ENCODE data around the gene PLCH1.

Gene PLCH1

DNA sequence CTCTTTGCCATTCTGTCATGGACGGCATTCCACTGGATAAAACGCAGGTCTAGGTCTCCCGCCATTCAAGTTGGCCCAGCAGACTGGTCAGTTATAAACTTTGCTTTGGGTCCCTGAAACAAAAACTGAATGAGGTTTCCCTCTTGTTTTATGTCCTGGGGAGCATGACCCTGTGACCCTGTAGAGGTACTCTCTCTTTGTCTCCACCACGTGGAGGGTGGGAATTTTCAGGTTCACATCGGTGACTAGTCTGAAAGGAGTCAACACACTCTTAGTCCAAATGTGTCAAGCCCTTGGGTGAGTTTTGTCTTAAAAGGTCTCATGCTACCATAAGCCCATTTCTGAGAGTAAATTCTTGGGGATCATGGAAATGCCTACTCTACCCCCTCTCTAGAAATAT is 139.9 kb downstream of the PLCH1 start:
- DNase-seq: no peak

GRCh38 chr3:155604126-155604525 is 140.7 kb downstream of the PLCH1 start:
- DNase-seq: no peak

DNA sequence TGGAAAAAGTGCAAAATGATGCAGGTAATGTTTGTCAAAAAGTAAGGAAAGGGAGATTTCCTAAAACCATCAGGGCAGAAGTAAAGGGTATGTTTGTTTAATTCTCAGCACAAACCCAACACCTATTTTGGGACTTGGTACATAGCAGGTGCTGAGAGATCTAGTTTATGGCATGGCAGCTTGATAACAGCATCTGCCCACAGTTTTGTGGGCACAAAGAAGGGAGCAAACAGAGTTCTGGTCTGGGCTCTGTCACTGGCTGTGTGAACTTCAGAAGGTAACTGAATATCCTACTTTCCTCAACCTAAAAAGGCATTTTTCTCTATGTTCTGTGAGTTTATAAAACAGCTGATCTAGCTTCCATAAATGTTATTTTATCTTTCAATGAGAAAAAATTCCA is 141.6 kb downstream of the PLCH1 start:
- DNase-seq: no peak

DNA sequence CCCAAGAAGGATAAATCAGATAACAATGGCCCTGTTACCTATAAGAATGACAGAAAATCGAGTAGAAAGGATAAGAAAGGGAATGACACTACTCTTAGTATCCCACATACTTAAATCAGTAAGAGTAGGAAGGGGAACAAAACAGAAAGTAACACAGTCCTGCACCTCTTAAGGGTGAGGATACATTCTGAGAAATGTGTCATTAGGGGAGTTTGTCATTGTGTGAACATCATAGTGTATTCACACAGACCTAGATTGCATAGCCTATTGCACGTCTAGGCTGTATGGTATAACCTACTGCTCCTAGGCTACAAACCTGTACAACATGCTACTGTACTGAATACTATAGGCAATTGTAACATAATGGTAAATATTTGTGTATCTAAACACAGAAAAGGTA is 142.6 kb downstream of the PLCH1 start:
- DNase-seq: peak; percentile 27

- no peak for DNase-seq
Observed at GRCh38 chr3:155598671-155599070, 146.2 kb downstream of the PLCH1 start.

GRCh38 chr3:155596615-155597014 is 148.3 kb downstream of the PLCH1 start:
- DNase-seq: no peak

GRCh38 chr3:155595371-155595770 is 149.5 kb downstream of the PLCH1 start:
- no peak for DNase-seq

DNA sequence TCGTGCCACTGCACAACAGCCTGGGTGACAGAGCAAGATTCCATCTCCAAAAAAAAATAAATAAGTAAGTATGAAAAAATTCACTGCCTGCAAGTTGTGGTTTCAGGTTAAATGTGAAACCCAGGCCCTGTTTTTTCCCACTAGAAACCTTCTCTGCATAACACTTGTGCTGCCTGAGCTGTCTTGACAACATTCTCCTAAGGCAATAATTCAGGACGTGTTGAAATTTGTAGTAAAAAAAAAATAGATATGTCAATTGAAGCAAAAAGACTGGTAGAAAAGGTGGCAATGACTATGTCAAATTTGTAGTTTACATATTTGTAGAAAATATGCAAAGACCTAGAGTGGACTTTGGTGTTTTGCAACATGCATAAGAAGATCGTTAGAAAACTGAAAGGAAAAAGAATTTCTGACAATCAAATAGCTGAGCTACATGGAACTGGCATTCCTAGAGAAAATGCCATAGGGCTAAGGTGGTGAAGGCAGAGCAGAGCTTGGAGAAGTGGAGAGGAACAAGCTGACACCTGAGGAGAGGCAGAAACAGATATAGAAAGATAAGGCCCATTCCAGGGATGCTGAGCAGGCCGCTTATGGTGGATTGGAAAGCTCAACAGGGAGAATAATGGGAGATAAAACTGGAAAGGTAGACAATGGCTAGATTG is 150.2 kb downstream of the PLCH1 start:
- no peak for DNase-seq

DNA sequence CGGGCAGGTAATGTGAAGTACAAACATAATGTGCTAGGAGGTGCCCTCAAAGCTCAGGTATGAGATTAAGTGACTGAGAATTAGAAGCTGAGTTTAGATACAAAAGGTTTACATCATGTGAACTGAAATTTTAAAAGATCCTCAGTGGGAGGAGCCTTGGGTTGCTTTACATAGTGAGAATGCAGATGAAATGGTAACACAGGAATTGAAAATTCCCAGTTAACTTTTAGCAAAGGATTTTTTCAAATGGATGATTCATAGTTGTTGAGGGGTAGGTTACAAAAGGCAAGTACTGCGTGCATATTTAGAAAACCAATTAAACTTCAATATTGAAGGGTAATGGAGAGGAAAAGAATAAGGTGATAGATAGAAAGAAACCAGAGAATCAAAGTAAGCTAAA is 157.3 kb downstream of the PLCH1 start:
- DNase-seq: no peak

GRCh38 chr3:155585384-155585783 is 159.5 kb downstream of the PLCH1 start:
- DNase-seq: no peak

DNA sequence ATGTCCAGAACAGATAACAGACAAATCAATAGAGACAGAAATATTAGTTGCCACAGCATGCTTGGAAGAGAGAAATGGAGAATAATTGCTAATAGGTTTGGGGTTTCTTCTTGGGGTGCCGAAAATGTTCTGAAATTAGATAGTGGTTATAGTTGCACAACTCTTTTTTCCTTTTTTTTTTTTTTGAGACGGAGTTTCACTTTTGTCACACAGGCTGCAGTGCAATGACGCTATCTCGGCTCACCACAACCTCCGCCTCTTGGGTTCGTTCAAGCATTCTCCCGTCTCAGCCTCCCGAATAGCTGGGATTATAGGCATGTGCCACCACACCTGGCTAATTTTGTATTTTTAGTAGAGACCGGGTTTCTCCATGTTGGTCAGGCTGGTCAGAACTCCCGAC is 163.3 kb downstream of the PLCH1 start:
- DNase-seq: no peak

DNA sequence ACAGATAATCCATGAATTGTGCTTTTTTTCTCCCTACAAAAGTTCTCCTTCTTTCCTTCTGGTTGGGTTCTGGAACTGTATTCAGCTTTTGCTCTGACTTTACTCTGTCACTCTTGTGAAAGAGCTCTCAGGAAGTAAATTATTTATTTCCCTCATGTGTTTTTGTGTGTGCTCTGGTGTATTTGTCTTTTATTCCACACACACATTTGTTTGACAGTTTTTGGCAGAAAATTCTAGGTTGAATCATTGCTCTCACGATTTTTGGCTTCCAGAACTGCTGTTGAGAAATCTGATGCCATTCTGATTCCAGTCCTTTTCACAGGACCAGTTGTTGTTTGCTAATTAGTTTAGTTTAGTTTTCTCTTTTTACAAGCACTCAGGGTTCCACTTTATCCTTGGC is 172.8 kb downstream of the PLCH1 start:
- no peak for DNase-seq

GRCh38 chr3:155568295-155568694 is 176.6 kb downstream of the PLCH1 start:
- no peak for DNase-seq

DNA sequence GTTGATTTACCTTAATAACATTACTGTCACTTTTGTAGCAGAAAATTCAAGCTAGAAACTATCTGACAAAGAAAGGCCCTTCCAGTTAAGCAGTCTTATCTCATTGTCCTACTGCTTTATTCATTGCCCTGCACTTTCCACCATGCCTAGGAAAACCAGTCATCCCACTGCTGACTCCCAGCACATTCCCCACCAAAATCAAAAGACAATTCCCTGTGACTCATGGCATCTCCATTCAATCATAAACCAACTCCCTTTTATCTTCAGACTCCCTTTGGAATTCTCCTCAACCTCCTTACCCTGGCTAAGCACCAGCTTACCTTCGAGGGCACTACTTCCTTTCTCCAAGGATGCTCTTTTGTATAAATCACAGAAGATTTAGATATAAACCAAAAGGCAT is 184.3 kb downstream of the PLCH1 start:
- DNase-seq: no peak

DNA sequence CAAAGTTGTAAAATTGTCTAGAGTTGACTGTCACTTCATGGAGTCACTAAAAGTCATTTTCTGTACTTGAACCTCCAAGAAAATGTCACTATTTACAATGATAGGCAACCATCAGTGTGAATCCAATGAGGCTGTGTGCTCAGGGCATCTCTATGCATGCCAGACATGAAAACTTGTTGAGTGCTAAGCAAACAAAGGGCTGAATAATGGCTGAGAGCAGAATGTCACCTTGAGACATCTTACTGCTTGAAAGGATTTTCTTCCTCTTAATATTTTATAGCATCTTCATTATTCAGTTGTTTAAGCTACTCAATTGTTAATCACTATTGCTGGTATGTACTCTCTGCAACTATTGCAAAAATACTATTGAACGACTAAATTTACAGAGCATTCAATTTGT is 184.7 kb downstream of the PLCH1 start:
- DNase-seq: no peak

- no peak for DNase-seq
Observed at GRCh38 chr3:155556531-155556930, 188.3 kb downstream of the PLCH1 start.

GRCh38 chr3:155555479-155556060 is 189.3 kb downstream of the PLCH1 start:
- DNase-seq: no peak

- peak; percentile 34 for DNase-seq
Observed at GRCh38 chr3:155554777-155555451, 190.0 kb downstream of the PLCH1 start.

DNA sequence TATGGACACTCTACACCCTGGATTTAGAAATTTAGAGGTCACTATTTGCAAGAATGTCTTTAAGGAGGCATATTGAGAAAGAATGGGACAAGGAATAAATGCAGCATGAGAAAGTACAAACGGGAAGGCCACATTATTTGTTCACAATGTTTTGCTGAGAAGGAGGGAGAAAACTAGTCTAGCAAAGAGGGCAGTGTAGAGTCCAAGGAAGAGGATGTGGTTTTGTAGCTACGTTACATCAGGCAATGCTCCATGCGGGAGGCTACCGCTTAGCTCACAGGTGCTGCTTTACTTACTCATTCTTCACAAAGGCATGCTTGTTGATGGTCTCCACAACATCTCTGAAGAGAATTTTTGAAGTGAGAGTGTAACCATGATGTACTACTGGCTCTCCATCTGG is 191.1 kb downstream of the PLCH1 start:
- DNase-seq: peak; percentile 51

- DNase-seq: no peak
Observed at GRCh38 chr3:155553326-155553725, 191.5 kb downstream of the PLCH1 start.

DNA sequence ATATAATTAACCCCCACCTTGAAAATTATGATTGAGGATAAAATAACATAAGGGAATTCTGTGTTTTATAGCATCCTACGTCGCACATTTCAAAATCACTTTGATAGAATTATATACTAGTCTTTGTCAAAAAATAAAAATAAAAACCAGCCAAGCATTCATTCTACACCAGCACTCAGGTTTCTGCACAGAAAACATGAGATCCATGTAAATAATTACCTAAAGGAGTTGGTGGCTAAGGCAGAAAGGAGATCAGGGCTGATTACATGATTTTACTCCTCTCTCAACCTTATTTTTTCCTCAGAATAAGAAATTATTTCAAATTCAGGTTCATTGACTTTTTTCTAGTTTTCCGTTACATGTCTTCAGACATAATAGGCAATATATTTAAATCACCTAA is 194.5 kb downstream of the PLCH1 start:
- no peak for DNase-seq

GRCh38 chr3:155549087-155549486 is 195.8 kb downstream of the PLCH1 start:
- peak; percentile 18 for DNase-seq

DNA sequence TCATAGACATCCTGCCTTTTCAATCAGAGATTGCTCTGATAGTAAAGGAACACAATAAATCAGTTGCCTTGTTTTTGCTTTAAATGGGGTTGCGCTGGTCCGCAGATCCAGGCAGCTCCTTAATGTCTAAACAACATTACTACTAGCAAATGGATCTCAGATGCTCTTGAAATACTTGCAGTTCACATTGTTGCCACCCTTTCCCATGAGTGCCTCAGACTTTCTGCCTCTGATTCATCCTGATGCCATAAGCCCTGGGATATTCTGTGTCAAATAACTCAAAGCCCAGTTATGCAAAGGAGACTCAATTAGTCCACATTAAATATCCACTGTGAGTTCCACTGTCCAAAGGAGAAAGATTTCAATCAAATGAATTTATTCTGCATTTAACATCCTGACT is 196.7 kb downstream of the PLCH1 start:
- DNase-seq: no peak

- DNase-seq: no peak
Observed at GRCh38 chr3:155535098-155535497, 209.8 kb downstream of the PLCH1 start.

- no peak for DNase-seq
Observed at GRCh38 chr3:155528579-155528978, 216.3 kb downstream of the PLCH1 start.
